Kidney epithelial cell (primary cell): ENCODE results near the gene RADIL. TPM values are rescaled to one million over a fixed set of nuclear protein-coding genes. Genes with fewer than 3 reads are reported as not detected.

Experiments
- DNase-seq: peaks from one replicate; pipeline ENCODE4 v3.0.0-alpha.2; 2010; ENCODE audit warnings: low read depth
- H3K27me3 ChIP-seq: 2 replicates; pipeline ENCODE4 v1.6.0; 2011; ENCODE audit warnings: low read length; ENCODE audit not compliant: control insufficient read depth, insufficient read depth
- H3K36me3 ChIP-seq: 2 replicates; pipeline ENCODE4 v1.5.1; 2011; ENCODE audit warnings: low read length; ENCODE audit not compliant: control insufficient read depth, insufficient read depth
- H3K4me3 ChIP-seq: 2 replicates; pipeline ENCODE4 v1.5.1; 2011; ENCODE audit warnings: low read depth, mild to moderate bottlenecking, control low read depth, low read length
- CTCF ChIP-seq: IDR thresholded peaks from 2 replicates; pipeline ENCODE4 v1.5.1; 2011; ENCODE audit warnings: mild to moderate bottlenecking, moderate library complexity, low read length, control low read depth, inconsistent platforms; ENCODE audit not compliant: insufficient read depth, poor library complexity, severe bottlenecking
- total RNA-seq: library from RNA; depleted of rRNA; stranded (reverse); fragments of >200 nt; gene quantifications from 2 replicates; pipeline ENCODE4 v1.2.3, GENCODE V29; 2015

The RADIL gene
- total RNA-seq, 1 donor from 2014 or later, result 3.5 TPM

DNA sequence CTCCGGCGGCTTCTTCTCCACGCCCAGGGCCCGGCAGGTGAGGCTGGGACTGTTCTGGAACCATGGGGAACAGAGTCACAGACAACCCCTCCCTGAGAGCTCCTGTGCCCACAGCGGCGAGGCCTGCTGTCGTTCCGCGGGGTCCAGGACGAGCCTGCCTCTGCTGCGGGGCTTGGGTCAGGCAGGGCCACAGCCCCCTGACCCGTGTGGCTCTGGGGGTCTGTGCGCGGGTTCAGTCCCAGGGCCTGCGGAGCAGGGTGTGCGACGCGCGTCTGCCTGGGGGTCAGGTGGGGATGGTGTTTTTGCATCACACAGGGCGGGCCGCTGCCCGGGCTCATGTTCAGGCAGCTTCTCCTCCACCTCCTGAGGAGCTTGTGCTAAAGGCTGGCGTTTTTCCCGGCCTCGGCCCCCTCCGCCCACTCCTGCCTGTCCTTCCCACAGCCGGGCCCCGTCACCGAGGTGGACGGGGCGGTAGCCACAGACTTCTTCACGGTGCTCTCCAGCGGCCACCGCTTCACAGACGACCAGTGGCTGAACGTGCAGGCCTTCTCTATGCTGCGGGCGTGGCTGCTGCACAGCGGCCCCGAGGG is 99.7 kb downstream of the RADIL start:
- no peaks in the 10 kb centered on the region for H3K27me3 ChIP-seq
- no peak overlapping the region for H3K4me3 ChIP-seq
- TF ChIP-seq CTCF, result no peak
- DNase-seq, result no peak
- peaks cover 4% of the 10 kb centered on the region for H3K36me3 ChIP-seq

DNA sequence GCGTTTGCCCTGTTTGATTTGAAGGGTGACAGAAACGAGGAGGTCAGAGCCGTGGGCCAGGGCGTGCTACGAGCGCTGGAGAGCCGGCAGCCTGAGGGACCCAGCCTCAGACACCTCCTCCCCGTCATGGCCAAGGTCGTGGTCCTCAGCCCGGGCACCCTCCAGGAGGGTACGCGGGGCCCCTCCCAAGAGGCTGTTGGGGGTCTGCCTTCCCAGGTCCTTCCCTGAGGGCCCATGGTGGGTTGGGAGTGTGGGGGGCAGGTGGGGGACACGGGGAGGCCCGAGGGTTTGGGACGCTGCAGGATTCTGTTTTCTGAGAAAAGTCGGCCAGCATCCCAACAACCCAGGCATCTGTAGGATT is 100.2 kb downstream of the RADIL start:
- H3K27me3 ChIP-seq, result no peaks in the 10 kb centered on the region
- no peak for TF ChIP-seq CTCF
- no peak for DNase-seq
- no peak overlapping the region for H3K4me3 ChIP-seq
- peaks cover 4% of the 10 kb centered on the region for H3K36me3 ChIP-seq

GRCh38 chr7:4782333-4783291 is 100.9 kb downstream of the RADIL start:
- Histone ChIP-seq H3K27me3 (no peaks in the 10 kb centered on the region), H3K4me3 (no peak overlapping the region), H3K36me3 (peaks cover 4% of the 10 kb centered on the region)
- DNase-seq, result no peak
- TF ChIP-seq CTCF, result no peak

GRCh38 chr7:4781366-4782069 is 102.0 kb downstream of the RADIL start:
- H3K36me3 ChIP-seq, result peaks cover 4% of the 10 kb centered on the region
- DNase-seq, result no peak
- no peak overlapping the region for H3K4me3 ChIP-seq
- no peak for TF ChIP-seq CTCF
- H3K27me3 ChIP-seq, result no peaks in the 10 kb centered on the region

DNA sequence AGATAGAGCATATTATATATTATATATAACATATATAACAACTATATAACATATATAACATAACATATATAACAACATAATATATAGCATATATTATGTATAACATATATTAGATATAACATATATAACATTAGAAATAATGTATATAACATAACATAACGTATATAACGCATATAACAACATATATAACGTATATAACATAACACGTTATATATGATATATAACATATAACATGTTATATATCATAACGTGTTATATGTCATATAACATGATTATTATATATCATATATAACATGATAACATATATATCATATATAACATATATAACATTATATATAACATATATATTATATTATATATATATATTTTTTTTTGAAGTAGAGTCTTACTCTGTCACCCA is 104.4 kb downstream of the RADIL start:
- peaks cover 1% of the 10 kb centered on the region for H3K36me3 ChIP-seq
- no peak for DNase-seq
- H3K4me3 ChIP-seq, result no peak overlapping the region
- TF ChIP-seq CTCF, result no peak
- no peaks in the 10 kb centered on the region for H3K27me3 ChIP-seq
